Naive B cell (primary cell): ENCODE measurements around the gene TFEB. TPM values are rescaled to one million over a fixed set of nuclear protein-coding genes. Genes with fewer than 3 reads are reported as not detected.

ENCODE experiments used
- ATAC-seq, 2 donors: fragments of 150-1000 bp; cut with Tn5 transposase; 2 replicates each; pipeline ENCODE4 v1.10.0; 2021; ENCODE audit warnings: low read depth in 2 of 2, mild to moderate bottlenecking in 2 of 2, moderate library complexity in 2 of 2
- DNase-seq: peaks from one replicate; pipeline ENCODE4 v3.0.0; 2022
- H3K27ac Mint-ChIP-seq, 6 donors: one replicate each; pipeline ENCODE4 v1.8.0; 2020 to 2022; ENCODE audit warnings: mild to moderate bottlenecking in 6 of 6, mixed read lengths in 6 of 6, moderate library complexity in 5 of 6, inconsistent platforms in 2 of 6
- H3K27me3 Mint-ChIP-seq, 3 donors: one replicate each; pipeline ENCODE4 v1.8.0; 2021 to 2022; ENCODE audit warnings: mixed read lengths in 3 of 3, mild to moderate bottlenecking in 1 of 3
- H3K36me3 Mint-ChIP-seq, 2 donors: one replicate each; pipeline ENCODE4 v1.8.0; 2020 to 2022; ENCODE audit warnings: mixed read lengths in 2 of 2, inconsistent platforms in 1 of 2, mild to moderate bottlenecking in 1 of 2
- H3K4me1 Mint-ChIP-seq, 3 donors: one replicate each; pipeline ENCODE4 v1.8.0; 2020 to 2022; ENCODE audit warnings: mixed read lengths in 3 of 3, inconsistent platforms in 1 of 3, mild to moderate bottlenecking in 1 of 3, moderate library complexity in 1 of 3
- H3K4me3 Mint-ChIP-seq, 8 donors: one replicate each; pipeline ENCODE4 v1.8.0; 2020 to 2022; ENCODE audit warnings: mild to moderate bottlenecking in 8 of 8, mixed read lengths in 8 of 8, moderate library complexity in 8 of 8, inconsistent platforms in 2 of 8
- H3K9me3 Mint-ChIP-seq, 7 donors: one replicate each; pipeline ENCODE4 v1.8.0; 2020 to 2022; ENCODE audit warnings: mixed read lengths in 7 of 7, mild to moderate bottlenecking in 5 of 7, inconsistent platforms in 2 of 7, moderate library complexity in 1 of 7
- polyA plus RNA-seq, 6 donors: library from polyadenylated mRNA; unstranded; fragments of 300-500 nt; fragmentation: Illumina TruSeq; gene quantifications; one replicate each; pipeline ENCODE4 v1.2.3, GENCODE V29; 2021; ENCODE audit warnings: low read depth in 6 of 6

TFEB gene
- polyA plus RNA-seq, 6 donors from 2014 or later = 52.3 to 145 (median 72.6) TPM

DNA sequence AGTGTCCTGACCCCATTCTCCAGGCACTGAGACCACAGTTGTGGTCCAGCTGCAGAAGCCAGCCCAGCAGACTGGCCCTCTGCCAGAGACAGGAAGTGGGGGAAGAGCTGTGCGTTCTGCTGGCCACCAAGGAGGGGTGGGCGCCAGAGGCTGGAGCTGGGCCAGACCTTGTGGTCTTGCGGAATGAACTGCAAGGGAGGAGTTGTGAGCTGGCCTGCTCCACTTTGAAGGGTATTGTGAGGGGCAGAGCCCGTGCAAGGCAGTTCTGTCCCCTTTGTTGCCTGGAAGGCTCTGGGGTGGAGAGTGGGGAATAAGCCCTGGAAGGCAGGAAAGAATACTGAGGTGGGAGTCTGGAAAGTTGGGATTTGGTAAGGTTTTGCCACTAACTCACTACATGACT, 100.8 kb downstream of the TFEB start:
- no peak for ATAC-seq
- Mint-ChIP-seq H3K4me3 (peak overlapping the region in 1 of 8 donors; percentile 34), H3K27me3 (peaks cover 50 to 80% (median 60%) of the 10 kb centered on the region in 3 donors), H3K4me1 (peaks cover 6 to 21% (median 7%) of the 10 kb centered on the region in 3 donors), H3K36me3 (no peaks in the 10 kb centered on the region), H3K9me3 (no peaks in the 10 kb centered on the region), H3K27ac (peak overlapping the region in 1 of 6 donors; percentile 91)
- no peak for DNase-seq

Other genes starting within 250 kb of the TFEB start
- 1 to 10 TPM in 5 of 6 donors, under 1 TPM in 1; 0.55 to 4.7 (median 2.2) TPM for gene FOXP4, start 189.2 kb downstream of the TFEB start, polyA plus RNA-seq
- not detected for gene MDFI, start 97.1 kb downstream of the TFEB start, polyA plus RNA-seq
- not detected for gene PGC, start 11.8 kb upstream of the TFEB start, polyA plus RNA-seq
- gene FRS3, start 44.3 kb upstream of the TFEB start, polyA plus RNA-seq = 1 to 10 TPM in 5 of 6 donors, not detected in 1; 1.5 to 3.3 (median 1.8) TPM
- not detected for gene PRICKLE4, start 45.2 kb upstream of the TFEB start, polyA plus RNA-seq
- gene TOMM6, start 52.1 kb upstream of the TFEB start, polyA plus RNA-seq = 100 to 1,000 TPM; 366 to 456 (median 377) TPM
- 1 to 10 TPM in 1 of 6 donors, under 1 TPM in 4, not detected in 1; 0.62 to 1.0 (median 0.69) TPM for gene USP49, start 159.8 kb upstream of the TFEB start, polyA plus RNA-seq
- 10 to 100 TPM in 4 of 6 donors, 1 to 10 TPM in 2; 9.5 to 12.0 (median 10.5) TPM for gene MED20, start 185.5 kb upstream of the TFEB start, polyA plus RNA-seq
- 1 to 10 TPM; 3.0 to 8.6 (median 5.5) TPM for gene BYSL, start 185.9 kb upstream of the TFEB start, polyA plus RNA-seq
- gene CCND3, start 206.2 kb upstream of the TFEB start, polyA plus RNA-seq = 100 to 1,000 TPM; 207 to 529 (median 394) TPM